CD4-positive, alpha-beta T cell treated with Interleukin-2 at 100 ng/mL for 4 hours (primary cell): ENCODE data around the gene IRAK1BP1.
"Not testable (repeated sequence)": the region's sequence is repeated elsewhere in the genome, so short reads cannot be mapped to it uniquely, and the experiment has no call there.

ENCODE experiments used
- DNase-seq: peaks from one replicate; pipeline ENCODE4 v3.0.0-alpha.2; 2020; ENCODE audit warnings: low spot score

The IRAK1BP1 gene

GRCh38 chr6:78867370-78868040 lies at the start of gene IRAK1BP1:
TSS of gene IRAK1BP1 (plus strand) at chr6:78867551. CDS start at chr6:78867577, 26 bp downstream.
- peak; percentile 80 for DNase-seq

- no peak for DNase-seq
These were observed 43.3 kb upstream of the IRAK1BP1 start for GRCh38 chr6:78824045-78824444.

- no peak for DNase-seq
These were observed 37.9 kb upstream of the IRAK1BP1 start for GRCh38 chr6:78829407-78829806.

GRCh38 chr6:78830805-78831204 lies 36.5 kb upstream of the IRAK1BP1 start:
- DNase-seq: no peak

- no peak for DNase-seq
These were observed 35.9 kb upstream of the IRAK1BP1 start for GRCh38 chr6:78831492-78831891.

- DNase-seq: no peak
These were observed 35.1 kb upstream of the IRAK1BP1 start for GRCh38 chr6:78832091-78832808.

DNA sequence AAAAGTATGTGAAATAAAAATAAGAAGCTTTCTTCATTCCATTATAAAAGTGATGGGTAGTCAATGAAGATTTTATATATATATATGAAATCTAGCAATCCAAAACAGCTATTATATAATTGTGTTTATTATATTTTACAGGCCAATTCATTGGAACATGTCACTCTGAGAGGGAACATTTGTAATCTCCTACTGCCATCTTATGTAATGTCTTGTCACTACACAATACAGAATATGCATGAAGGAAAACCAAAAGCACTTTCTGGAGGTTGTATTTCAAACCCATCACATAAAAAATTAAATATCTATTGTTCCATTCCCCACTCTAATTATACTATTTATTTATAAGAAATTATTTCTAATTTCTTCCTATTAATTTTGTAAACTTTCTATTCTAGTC lies 31.5 kb upstream of the IRAK1BP1 start:
- DNase-seq: no peak

- DNase-seq: no peak
These were observed 30.8 kb upstream of the IRAK1BP1 start for GRCh38 chr6:78836598-78836997.

DNA sequence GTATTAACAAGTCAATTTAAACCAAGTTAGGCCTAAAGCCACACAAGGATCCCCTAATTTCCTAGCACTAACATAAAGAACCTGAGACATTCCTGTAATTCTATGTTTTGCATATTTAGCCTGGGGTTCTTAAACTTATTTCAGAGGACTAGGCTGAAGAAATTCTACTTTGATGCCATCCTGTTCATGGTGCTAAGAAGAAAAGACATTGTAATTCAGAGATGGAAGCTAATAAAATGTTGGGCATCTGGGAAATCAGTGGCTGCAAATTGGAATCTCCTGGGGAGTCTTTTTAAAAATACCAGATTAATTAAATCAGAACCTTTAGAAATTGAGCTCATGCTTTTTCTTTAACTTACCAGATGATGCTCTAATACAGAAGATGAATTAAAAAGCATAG lies 26.2 kb upstream of the IRAK1BP1 start:
- no peak for DNase-seq

- DNase-seq: no peak
These were observed 24.4 kb upstream of the IRAK1BP1 start for GRCh38 chr6:78842953-78843352.

GRCh38 chr6:78844899-78845298 lies 22.5 kb upstream of the IRAK1BP1 start:
- no peak for DNase-seq

GRCh38 chr6:78845567-78845966 lies 21.8 kb upstream of the IRAK1BP1 start:
- DNase-seq: no peak

DNA sequence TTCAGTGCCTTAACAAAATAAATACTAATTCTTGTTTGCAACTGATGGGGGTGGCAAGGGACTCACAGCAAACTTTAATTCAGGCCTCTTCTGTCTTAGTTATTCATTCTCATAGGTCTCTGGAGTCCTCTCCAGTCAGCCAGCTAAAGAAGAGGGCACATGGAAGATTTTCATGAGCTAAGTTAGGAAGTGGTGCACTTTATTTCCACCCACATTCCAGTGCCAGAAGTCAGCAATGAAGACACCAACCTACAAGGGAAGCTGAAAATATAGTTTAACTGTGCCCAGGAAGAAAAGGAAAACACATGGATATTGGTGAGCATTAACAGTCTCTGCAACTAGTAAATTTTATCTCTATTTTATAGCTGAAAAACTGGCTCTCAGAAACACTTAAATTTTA lies 16.7 kb upstream of the IRAK1BP1 start:
- DNase-seq: no peak

DNA sequence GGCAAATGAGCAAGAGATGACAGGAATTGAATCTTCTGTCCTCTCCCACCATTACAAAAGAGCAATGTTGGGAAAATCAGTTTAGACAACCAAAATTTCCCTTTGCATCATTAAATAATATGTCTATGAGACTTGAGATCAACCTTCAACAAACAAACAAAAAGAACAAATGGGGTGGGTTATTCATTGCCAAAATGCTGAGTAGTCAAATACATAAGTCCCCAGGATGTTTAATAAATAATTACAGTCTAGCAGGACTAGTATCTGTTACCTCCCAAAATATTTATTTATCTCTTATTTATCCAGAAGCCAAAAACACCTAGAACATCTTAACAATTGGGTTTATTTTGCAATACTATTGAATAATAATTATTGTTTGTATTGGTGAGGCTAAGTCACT lies 16.2 kb upstream of the IRAK1BP1 start:
- DNase-seq: no peak

GRCh38 chr6:78854546-78854945 lies 12.8 kb upstream of the IRAK1BP1 start:
- DNase-seq: no peak

GRCh38 chr6:78858339-78858938 lies 8.9 kb upstream of the IRAK1BP1 start:
- DNase-seq: not testable (repeated sequence)

DNA sequence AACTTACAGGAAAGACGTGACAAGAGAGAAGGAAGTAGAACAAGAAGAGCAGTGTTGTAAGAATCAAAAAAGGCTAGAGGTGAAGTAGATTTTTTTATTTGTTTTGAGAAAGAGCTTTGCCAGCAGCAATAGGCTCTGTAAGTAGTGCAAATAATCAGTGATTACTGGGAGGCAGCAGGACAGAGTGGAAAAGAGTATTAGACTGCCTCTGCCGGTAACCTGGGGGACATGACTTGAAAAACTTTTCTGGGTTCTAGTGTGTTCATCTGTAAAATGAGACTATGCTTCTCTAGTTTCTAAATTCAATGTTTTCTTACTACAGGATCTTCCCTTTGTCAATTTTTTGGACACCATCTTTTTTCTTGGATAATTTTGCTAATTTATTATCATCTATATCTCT lies 5.8 kb upstream of the IRAK1BP1 start:
- no peak for DNase-seq

DNA sequence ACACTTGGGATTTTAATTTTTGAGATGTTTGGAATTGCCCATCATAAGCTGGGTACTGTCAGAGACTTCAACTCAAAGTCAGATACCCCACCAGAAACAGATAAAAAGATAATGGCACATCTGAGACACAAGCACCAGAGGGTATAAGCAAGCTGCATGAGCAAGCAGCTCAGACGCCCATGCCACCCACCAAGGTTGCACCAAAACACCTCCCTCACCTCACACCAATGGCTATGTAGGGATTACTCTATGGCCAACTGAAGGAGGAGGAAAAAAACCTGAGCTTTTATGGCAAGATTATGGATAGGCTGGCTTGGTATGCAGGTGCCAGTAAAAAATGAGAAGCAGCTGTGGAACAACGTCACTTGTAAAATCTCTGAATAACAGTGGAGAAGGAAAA lies 3.8 kb upstream of the IRAK1BP1 start:
- DNase-seq: no peak

DNA sequence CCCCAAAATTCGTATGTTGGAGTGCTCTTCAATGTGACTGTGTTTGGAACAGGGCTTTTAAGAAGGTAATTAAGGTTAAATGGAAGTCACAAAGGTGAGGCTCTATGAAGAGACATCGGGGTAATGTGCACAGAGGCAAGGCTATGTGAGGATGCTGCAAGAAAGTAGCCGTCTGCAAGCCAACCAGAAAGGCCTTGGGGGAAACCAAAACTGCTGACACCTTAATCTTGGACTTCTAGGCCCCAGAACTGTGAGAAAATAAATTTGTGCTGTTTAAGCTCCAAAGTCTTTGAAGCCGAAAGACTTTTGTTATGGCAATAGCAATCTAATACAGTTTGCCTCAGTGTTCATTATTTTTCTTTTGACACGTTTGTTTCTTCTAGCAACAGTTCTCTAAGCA lies 2.4 kb upstream of the IRAK1BP1 start:
- DNase-seq: no peak

DNA sequence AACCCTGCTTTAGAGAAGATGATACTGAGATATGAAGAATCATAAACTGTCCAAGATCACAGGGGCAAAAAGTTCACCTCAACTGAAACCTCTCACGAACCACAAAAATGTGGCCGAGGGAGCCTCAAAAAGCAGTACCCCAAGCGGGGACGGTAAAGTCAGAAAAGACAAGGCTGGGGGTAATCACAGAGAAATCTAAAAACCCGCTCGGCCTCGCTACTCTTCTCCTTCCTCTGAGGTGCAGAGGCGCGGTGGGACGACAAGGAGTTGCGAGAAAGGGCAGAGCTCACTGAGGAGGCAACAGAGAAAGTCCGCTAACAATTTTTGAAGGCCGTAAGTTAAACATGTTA lies 356 bp upstream of the IRAK1BP1 start:
- DNase-seq: no peak

DNA sequence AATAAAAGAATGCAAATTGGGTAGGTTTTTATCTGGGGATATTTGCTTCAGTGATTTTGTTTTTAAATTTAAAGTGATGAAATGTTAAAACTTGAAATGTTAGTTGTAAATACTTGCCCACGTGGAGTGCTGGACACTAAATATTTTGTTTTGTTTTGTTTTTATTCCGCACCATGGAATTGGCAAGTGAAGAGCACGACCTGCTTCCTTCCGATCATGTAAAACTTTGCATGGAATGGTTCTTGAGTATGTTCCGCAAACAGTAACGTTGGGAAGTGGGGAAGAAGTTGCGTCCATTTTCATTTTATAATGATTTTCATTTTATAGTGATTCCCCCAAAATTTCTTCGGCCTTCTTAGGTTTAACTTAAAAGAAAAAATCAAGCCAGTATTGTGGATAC lies 765 bp downstream of the IRAK1BP1 start:
- DNase-seq: no peak

DNA sequence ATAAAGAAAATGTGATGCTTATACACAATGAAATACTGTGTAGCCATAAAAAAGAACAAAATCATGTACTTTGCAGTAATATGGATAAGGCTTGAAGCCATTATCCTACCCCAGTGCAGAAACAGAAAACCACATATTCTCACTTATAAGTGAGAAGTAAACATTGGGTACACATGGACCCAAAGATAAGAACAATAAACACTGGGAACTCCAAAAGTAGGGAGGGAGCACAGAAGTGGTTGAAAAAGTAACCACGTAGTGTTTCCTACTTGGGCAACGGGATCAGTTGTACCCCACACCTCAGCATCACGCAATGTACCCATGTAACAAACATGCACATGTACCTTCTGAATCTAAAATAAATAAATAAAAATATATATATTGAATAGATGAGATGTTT lies 8.2 kb downstream of the IRAK1BP1 start:
- DNase-seq: no peak

DNA sequence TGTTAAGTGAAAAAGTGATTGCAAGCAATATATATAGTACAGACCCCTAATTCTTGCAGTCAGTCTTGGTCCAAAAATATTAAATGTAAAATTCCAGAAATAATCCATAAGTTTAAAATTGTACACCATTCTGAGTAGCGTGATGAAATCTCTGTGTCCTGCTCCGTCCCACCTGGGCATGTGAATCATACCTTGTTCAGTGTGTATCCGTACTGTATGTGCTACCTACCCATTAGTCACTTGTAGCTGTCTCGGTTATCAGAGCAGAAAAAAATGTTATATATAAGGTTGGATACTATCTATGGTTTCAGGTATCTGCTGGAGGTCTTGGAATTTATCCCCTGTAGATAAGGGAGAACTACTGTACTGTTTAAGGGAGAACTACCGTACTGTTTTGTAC lies 16.3 kb downstream of the IRAK1BP1 start:
- DNase-seq: no peak

- DNase-seq: not testable (repeated sequence)
These were observed 22.6 kb downstream of the IRAK1BP1 start for GRCh38 chr6:78889901-78890300.
